LNCAP (cell line): Measurements from ENCODE around the gene NMB.

Experiments
- TF ChIP-seq, protein P1 (sequence below): fragments of 450-650 bp; IDR thresholded peaks from 2 replicates; pipeline ENCODE4 v1.5.1; 2017; ENCODE audit warnings: mild to moderate bottlenecking

Gene NMB

DNA sequence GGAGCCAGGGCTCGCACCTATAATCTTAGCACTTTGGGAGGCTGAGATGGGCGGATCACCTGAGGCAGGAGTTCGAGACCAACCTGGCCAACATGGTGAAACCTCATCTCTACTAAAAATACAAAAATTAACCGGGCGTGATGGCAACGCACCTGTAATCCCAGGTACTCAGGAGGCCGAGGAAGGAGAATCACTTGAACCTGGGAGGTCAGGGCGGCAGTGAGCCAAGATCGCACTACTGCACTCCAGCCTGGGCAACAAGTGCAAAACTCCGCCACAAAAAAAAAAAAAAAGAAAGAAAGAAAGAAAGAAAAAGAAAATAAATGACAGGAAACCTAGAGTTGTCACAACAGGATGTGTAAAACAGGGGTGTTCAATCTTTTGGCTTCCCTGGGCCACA is 3.0 kb upstream of the NMB start:
- TF ChIP-seq, protein P1, sequence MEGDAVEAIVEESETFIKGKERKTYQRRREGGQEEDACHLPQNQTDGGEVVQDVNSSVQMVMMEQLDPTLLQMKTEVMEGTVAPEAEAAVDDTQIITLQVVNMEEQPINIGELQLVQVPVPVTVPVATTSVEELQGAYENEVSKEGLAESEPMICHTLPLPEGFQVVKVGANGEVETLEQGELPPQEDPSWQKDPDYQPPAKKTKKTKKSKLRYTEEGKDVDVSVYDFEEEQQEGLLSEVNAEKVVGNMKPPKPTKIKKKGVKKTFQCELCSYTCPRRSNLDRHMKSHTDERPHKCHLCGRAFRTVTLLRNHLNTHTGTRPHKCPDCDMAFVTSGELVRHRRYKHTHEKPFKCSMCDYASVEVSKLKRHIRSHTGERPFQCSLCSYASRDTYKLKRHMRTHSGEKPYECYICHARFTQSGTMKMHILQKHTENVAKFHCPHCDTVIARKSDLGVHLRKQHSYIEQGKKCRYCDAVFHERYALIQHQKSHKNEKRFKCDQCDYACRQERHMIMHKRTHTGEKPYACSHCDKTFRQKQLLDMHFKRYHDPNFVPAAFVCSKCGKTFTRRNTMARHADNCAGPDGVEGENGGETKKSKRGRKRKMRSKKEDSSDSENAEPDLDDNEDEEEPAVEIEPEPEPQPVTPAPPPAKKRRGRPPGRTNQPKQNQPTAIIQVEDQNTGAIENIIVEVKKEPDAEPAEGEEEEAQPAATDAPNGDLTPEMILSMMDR, result no peak

- TF ChIP-seq, protein P1, result no peak
Observed at GRCh38 chr15:84659904-84660781, 2.1 kb upstream of the NMB start.

- TF ChIP-seq, protein P1, result no peak
Observed at GRCh38 chr15:84658788-84659411, 901 bp upstream of the NMB start.

GRCh38 chr15:84657748-84658079 is 285 bp downstream of the NMB start:
- TF ChIP-seq, protein P1, result no peak

DNA sequence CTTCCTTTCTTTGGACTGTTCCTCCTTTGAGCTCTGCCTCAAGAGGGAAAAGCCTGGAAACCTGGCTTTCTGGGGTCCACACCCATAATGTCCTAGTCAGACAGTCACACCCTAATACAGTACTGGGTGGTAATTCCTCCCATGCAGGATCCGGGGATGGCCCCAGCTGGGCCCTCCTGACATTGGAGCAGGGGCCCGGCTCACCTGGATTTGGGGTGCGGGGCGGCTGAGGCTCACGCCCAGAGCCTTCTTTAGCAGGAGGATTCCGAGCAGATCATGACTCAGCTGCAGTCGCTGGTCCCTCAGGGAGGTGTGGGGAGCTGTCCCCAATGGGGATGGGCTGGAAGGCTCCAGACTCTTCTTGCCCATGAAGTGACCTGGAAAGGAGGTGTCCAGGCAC is 1.0 kb downstream of the NMB start:
- TF ChIP-seq, protein P1, result no peak

DNA sequence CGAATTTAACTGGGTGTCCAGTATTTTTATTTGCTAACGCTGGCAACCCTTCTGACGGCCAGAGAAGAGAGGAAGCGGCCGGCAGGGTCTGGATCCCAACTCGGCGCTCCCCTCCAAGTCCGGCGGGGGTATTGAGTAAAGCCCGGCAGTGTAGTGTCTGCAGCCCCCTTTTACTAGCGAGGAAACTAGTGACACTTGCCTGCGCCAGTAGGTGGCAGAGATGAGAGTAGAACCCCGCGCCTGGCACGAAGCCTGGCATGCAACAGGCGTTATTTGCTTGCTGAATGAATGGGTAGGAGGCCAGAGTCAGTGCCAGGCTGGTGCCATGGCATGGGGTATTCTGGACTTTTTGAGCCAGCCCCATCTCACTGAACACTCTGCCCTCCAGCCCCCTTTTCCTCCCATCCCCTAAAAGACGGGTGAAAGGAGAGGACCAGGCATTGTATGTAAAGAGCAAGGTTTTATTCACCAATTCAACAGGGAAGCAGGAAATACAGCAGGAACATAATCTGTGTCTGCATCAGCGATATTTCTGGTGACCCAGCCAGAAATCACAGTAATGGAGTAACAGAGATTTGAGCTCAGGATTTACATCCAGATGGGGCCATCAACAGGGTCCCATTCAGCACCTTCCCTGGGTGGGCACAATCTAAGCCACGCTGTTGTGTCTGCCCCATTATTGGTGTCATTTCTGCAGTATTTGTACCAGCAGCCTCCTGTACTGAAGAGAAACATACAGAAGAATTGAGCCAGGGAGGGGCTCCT is 3.1 kb downstream of the NMB start:
- TF ChIP-seq, protein P1, result peak; percentile 78

DNA sequence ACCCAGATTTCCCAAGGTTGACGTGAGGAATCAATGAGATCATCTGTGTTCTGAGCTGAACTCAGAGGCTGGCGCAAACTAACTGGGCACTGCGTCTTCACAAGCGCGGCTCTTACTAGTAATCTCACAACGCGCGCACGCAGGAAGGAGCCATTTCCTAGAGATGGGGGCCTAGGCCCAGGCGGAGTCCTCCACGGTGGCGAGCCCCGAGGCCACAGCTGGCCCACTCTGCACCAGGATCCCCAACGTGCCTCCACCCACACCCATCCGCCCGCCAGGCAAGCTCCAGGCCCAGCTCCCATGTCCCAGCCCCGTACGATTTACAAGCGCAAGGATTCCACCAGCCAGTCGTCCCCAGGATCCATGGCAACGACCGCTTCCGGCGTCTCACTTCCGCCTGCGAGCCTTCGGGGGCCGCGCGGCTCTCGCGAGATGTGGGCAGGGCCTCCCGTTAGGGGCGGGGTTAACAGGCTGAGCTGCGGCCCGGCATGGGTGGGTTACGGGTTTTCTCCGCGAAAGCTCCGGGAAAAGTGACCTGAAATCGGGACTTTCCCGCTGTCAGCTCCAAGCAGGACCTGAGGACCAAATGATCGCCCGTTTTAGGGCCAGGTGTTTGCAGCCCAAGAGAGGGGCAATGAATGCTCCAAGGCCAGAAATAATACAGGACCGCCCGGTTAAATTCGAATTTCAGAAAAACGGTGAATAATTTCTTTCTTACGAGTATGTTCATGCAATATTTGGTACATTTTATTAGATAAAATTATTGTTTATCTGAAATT is 3.9 kb downstream of the NMB start, which contains the start of gene WDR73:
WDR73 (minus strand) TSS at position 374 of the 779 bp plus-strand sequence; CDS start at position 365, 9 bp downstream.
- TF ChIP-seq, protein P1, result no peak
